Astrocyte (in vitro differentiated cells and primary cell): ENCODE results near the gene IFT172.

ENCODE experiments used
- EZH2 ChIP-seq: IDR thresholded peaks from 2 replicates; pipeline ENCODE4 v1.6.1; 2012; ENCODE audit warnings: mild to moderate bottlenecking, low read length, inconsistent platforms; ENCODE audit not compliant: insufficient read depth
- TF ChIP-seq, protein P1 (sequence below): IDR thresholded peaks from 2 replicates; pipeline ENCODE4 v1.5.1; 2011; ENCODE audit warnings: low read depth, mild to moderate bottlenecking, inconsistent platforms, low read length, moderate library complexity; ENCODE audit not compliant: insufficient read depth

DNA sequence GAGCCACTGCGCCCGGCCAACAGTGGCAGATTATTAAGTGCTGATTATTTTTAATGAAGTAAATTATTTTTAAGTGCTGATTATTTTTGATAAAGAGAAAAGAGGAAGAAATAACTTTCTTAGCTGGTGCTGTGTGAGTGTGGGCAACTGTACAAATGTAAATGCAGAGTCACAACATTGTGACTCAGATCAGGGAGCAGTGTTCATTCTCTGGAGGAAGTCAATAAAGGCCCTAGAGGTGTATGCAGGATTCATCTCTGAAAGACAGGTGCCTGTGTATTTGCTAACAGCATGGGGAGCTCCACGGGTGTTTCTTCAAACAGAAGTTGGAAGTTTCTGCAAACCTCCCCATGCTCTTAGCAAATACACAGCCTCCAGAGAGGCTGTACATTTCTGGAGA is 41.2 kb downstream of the IFT172 start:
- TF ChIP-seq, protein P1, sequence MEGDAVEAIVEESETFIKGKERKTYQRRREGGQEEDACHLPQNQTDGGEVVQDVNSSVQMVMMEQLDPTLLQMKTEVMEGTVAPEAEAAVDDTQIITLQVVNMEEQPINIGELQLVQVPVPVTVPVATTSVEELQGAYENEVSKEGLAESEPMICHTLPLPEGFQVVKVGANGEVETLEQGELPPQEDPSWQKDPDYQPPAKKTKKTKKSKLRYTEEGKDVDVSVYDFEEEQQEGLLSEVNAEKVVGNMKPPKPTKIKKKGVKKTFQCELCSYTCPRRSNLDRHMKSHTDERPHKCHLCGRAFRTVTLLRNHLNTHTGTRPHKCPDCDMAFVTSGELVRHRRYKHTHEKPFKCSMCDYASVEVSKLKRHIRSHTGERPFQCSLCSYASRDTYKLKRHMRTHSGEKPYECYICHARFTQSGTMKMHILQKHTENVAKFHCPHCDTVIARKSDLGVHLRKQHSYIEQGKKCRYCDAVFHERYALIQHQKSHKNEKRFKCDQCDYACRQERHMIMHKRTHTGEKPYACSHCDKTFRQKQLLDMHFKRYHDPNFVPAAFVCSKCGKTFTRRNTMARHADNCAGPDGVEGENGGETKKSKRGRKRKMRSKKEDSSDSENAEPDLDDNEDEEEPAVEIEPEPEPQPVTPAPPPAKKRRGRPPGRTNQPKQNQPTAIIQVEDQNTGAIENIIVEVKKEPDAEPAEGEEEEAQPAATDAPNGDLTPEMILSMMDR, result no peak
- TF ChIP-seq EZH2, result no peak
